IMR-90 (cell line): ENCODE measurements around the gene CERS1.

Experiments
- BHLHE40 ChIP-seq: fragments of 150-350 bp; IDR thresholded peaks from 2 replicates; pipeline ENCODE4 v1.6.1; 2016; ENCODE audit warnings: mild to moderate bottlenecking, low read depth, low read length
- CEBPB ChIP-seq: IDR thresholded peaks from 2 replicates; pipeline ENCODE4 v1.6.1; 2012; ENCODE audit warnings: low read depth, low read length, improper control_type of control experiment
- CHD1 ChIP-seq: IDR thresholded peaks from 2 replicates; pipeline ENCODE4 v1.6.1; 2012; ENCODE audit warnings: low read depth, low read length, improper control_type of control experiment
- CTCF ChIP-seq: conservative IDR thresholded peaks from 2 replicates; pipeline ENCODE4 v1.5.1; 2012; ENCODE audit warnings: mild to moderate bottlenecking, low read depth, low read length, improper control_type of control experiment
- FOS ChIP-seq: fragments of 150-350 bp; IDR thresholded peaks from 2 replicates; pipeline ENCODE4 v1.6.1; 2016; ENCODE audit warnings: low read depth, low read length
- MAFK ChIP-seq: IDR thresholded peaks from 2 replicates; pipeline ENCODE4 v1.6.1; 2012; ENCODE audit warnings: low read depth, low read length, improper control_type of control experiment
- MAZ ChIP-seq: IDR thresholded peaks from 2 replicates; pipeline ENCODE4 v1.6.1; 2012; ENCODE audit warnings: low read depth, mild to moderate bottlenecking, low read length, improper control_type of control experiment, moderate library complexity, borderline replicate concordance
- MXI1 ChIP-seq: IDR thresholded peaks from 2 replicates; pipeline ENCODE4 v1.6.1; 2012; ENCODE audit warnings: low read depth, mild to moderate bottlenecking, low read length, moderate library complexity, borderline replicate concordance
- POLR2A ChIP-seq: IDR thresholded peaks from 2 replicates; pipeline ENCODE4 v1.6.1; 2012; ENCODE audit warnings: mild to moderate bottlenecking, low read depth, low read length
- RAD21 ChIP-seq: IDR thresholded peaks from 2 replicates; pipeline ENCODE4 v1.6.1; 2012; ENCODE audit warnings: low read length, improper control_type of control experiment
- SMC3 ChIP-seq: fragments of 150-350 bp; IDR thresholded peaks from 2 replicates; pipeline ENCODE4 v1.6.1; 2016; ENCODE audit warnings: low read depth, mild to moderate bottlenecking, antibody characterized with exemption, low read length, moderate library complexity
- TF ChIP-seq, protein P1 (sequence below): fragments of 150-350 bp; IDR thresholded peaks from 2 replicates; pipeline ENCODE4 v1.6.1; 2017; ENCODE audit warnings: mild to moderate bottlenecking, antibody characterized with exemption, low read length, low read depth

GRCh38 chr19:18855647-18856384 is 40.1 kb downstream of the CERS1 start:
- no peak for TF ChIP-seq CTCF
- TF ChIP-seq POLR2A, result no peak
- no peak for TF ChIP-seq SMC3
- TF ChIP-seq MAZ, result no peak
- TF ChIP-seq RAD21, result no peak
- TF ChIP-seq FOS, result no peak
- no peak for TF ChIP-seq MXI1
- TF ChIP-seq BHLHE40, result no peak
- no peak for TF ChIP-seq MAFK
- TF ChIP-seq, protein P1, sequence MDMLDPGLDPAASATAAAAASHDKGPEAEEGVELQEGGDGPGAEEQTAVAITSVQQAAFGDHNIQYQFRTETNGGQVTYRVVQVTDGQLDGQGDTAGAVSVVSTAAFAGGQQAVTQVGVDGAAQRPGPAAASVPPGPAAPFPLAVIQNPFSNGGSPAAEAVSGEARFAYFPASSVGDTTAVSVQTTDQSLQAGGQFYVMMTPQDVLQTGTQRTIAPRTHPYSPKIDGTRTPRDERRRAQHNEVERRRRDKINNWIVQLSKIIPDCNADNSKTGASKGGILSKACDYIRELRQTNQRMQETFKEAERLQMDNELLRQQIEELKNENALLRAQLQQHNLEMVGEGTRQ, result no peak
- TF ChIP-seq CEBPB, result no peak
- TF ChIP-seq CHD1, result no peak
